Tibial nerve (tissue), 4 donors: Measurements from ENCODE around the gene PRPS1. TPM values are rescaled to one million over a fixed set of nuclear protein-coding genes. Genes with fewer than 3 reads are reported as not detected.

Experiments used
- DNase-seq, 2 donors: peaks; one replicate each; pipeline ENCODE4 v3.0.0-alpha.2; 2019; ENCODE audit warnings: low spot score in 2 of 2
- H3K27ac ChIP-seq, 4 donors: fragments of 200-600 bp; sonication (generic) in 3 of 4; one replicate each; pipeline ENCODE4 v1.5.1; 2017 to 2019; ENCODE audit warnings: mild to moderate bottlenecking in 1 of 4
- H3K27me3 ChIP-seq, 2 donors: fragments of 200-600 bp; sonication (generic) in 1 of 2; one replicate each; pipeline versions ENCODE4 v1.5.1 to v1.6.0; 2017 to 2019
- H3K36me3 ChIP-seq, 3 donors: fragments of 200-600 bp; sonication (generic); one replicate each; pipeline ENCODE4 v1.5.1; 2018 to 2019
- H3K4me1 ChIP-seq, 4 donors: fragments of 200-600 bp; sonication (generic) in 3 of 4; one replicate each; pipeline ENCODE4 v1.5.1; 2017 to 2019
- H3K4me3 ChIP-seq, 4 donors: fragments of 200-600 bp; sonication (generic) in 3 of 4; one replicate each; pipeline ENCODE4 v1.5.1; 2017 to 2019; ENCODE audit warnings: mild to moderate bottlenecking in 1 of 4, moderate library complexity in 1 of 4
- H3K9me3 ChIP-seq, 4 donors: fragments of 200-600 bp; sonication (generic) in 3 of 4; one replicate each; pipeline ENCODE4 v1.5.1; 2017 to 2019
- CTCF ChIP-seq, 5 experiments: fragments of 200-600 bp in 3 of 5; fragments of 450-650 bp in 2 of 5; sonication (generic) in 3 of 5; IDR thresholded peaks; one replicate each; pipeline ENCODE4 v1.5.1; 2016 to 2019; ENCODE audit warnings: antibody characterized with exemption in 5 of 5, mild to moderate bottlenecking in 3 of 5, moderate library complexity in 2 of 5
- EP300 ChIP-seq, 2 donors: sonication (generic); formaldehyde crosslinking; IDR thresholded peaks; one replicate each; pipeline ENCODE4 v1.6.1; 2017; ENCODE audit warnings: antibody characterized with exemption in 2 of 2, mild to moderate bottlenecking in 1 of 2
- POLR2A ChIP-seq, 2 donors: fragments of 450-650 bp; IDR thresholded peaks; one replicate each; pipeline ENCODE4 v1.6.1; 2017; ENCODE audit warnings: antibody characterized with exemption in 2 of 2, mild to moderate bottlenecking in 2 of 2, moderate library complexity in 2 of 2
- WGBS, 2 donors: methylation state at CpG; one replicate each; pipeline ENCODE4 v1.1.5; 2018; 5-methylcytosine and 5-hydroxymethylcytosine counted together
- total RNA-seq, 4 donors: library from RNA; depleted of rRNA; stranded (reverse); fragments of >200 nt; gene quantifications; one replicate each; pipeline ENCODE4 v1.1.0, GENCODE V29; 2016

Gene PRPS1
- total RNA-seq, 4 donors from 2014 or later, result 19.0 to 33.3 (median 28.9) TPM

GRCh38 chrX:107597264-107597663, 31.0 kb upstream of the PRPS1 start:
- no peak overlapping the region for H3K4me3 ChIP-seq

GRCh38 chrX:107597791-107598190, 30.5 kb upstream of the PRPS1 start:
- Histone ChIP-seq H3K4me3 (no peak overlapping the region), H3K4me1 (no peaks in the 10 kb centered on the region), H3K27me3 (no peaks in the 10 kb centered on the region), H3K9me3 (no peaks in the 10 kb centered on the region), H3K36me3 (no peaks in the 10 kb centered on the region), H3K27ac (no peak overlapping the region)
- TF ChIP-seq POLR2A (IDR thresholded peaks at IDR 0.05) (no peak), CTCF (IDR thresholded peaks at IDR 0.05) (no peak), EP300 (IDR thresholded peaks at IDR 0.05) (no peak)
- no peak for DNase-seq
- WGBS, 2 donors, result 83 to 90% methylated on average over 1 to 10 of the region's 10 CpGs

More at GRCh38 chrX:107597264-107597663, 31.0 kb upstream of the PRPS1 start:
- WGBS, 2 donors, result 89 to 100% methylated on average over 3 to 13 of the region's 13 CpGs
- TF ChIP-seq CTCF (IDR thresholded peaks at IDR 0.05), result no peak
- TF ChIP-seq EP300 (IDR thresholded peaks at IDR 0.05), result no peak
- TF ChIP-seq POLR2A (IDR thresholded peaks at IDR 0.05), result no peak
- no peaks in the 10 kb centered on the region for H3K27me3 ChIP-seq
- no peaks in the 10 kb centered on the region for H3K9me3 ChIP-seq
- no peak overlapping the region for H3K27ac ChIP-seq
- no peaks in the 10 kb centered on the region for H3K36me3 ChIP-seq
- no peaks in the 10 kb centered on the region for H3K4me1 ChIP-seq
- DNase-seq, result no peak

GRCh38 chrX:107599450-107599861, 28.9 kb upstream of the PRPS1 start:
- H3K4me3 ChIP-seq, result no peak overlapping the region
- no peaks in the 10 kb centered on the region for H3K36me3 ChIP-seq
- TF ChIP-seq CTCF (IDR thresholded peaks at IDR 0.05) (no peak), POLR2A (IDR thresholded peaks at IDR 0.05) (no peak), EP300 (IDR thresholded peaks at IDR 0.05) (no peak)
- no peaks in the 10 kb centered on the region for H3K9me3 ChIP-seq
- WGBS, 2 donors, result 57 to 58% methylated on average over 5 of the region's 5 CpGs
- no peak for DNase-seq
- no peaks in the 10 kb centered on the region for H3K4me1 ChIP-seq
- H3K27ac ChIP-seq, result no peak overlapping the region
- H3K27me3 ChIP-seq, result no peaks in the 10 kb centered on the region

- Histone ChIP-seq H3K4me3 (no peak overlapping the region), H3K4me1 (no peaks in the 10 kb centered on the region), H3K9me3 (no peaks in the 10 kb centered on the region), H3K27ac (no peak overlapping the region), H3K36me3 (no peaks in the 10 kb centered on the region), H3K27me3 (no peaks in the 10 kb centered on the region)
- WGBS, 2 donors, result 95 to 96% methylated on average over 7 to 9 of the region's 10 CpGs
- no peak for DNase-seq
- no peak for TF ChIP-seq EP300 (IDR thresholded peaks at IDR 0.05)
- TF ChIP-seq POLR2A (IDR thresholded peaks at IDR 0.05), result no peak
- TF ChIP-seq CTCF (IDR thresholded peaks at IDR 0.05), result no peak
These were observed 27.9 kb upstream of the PRPS1 start for GRCh38 chrX:107600366-107600765.

GRCh38 chrX:107601326-107601725, 27.0 kb upstream of the PRPS1 start:
- no peak overlapping the region for H3K27ac ChIP-seq
- no peaks in the 10 kb centered on the region for H3K4me1 ChIP-seq
- DNase-seq, result no peak
- no peak overlapping the region for H3K4me3 ChIP-seq
- WGBS, 2 donors, result 83 to 96% methylated on average over 8 to 11 of the region's 11 CpGs
- H3K9me3 ChIP-seq, result no peaks in the 10 kb centered on the region
- no peak for TF ChIP-seq POLR2A (IDR thresholded peaks at IDR 0.05)
- no peak for TF ChIP-seq EP300 (IDR thresholded peaks at IDR 0.05)
- TF ChIP-seq CTCF (IDR thresholded peaks at IDR 0.05), result no peak
- H3K27me3 ChIP-seq, result no peaks in the 10 kb centered on the region
- H3K36me3 ChIP-seq, result no peaks in the 10 kb centered on the region
